Left hindlimb (tissue), 1 donor: ENCODE results near the gene KRT86.
"Not testable (repeated sequence)": the region's sequence is repeated elsewhere in the genome, so short reads cannot be mapped to it uniquely, and the experiment has no call there.

ENCODE experiments used
- DNase-seq: peaks from one replicate; pipeline ENCODE4 v3.0.0-alpha.2; 2018

The KRT86 gene

GRCh38 chr12:52252728-52253343 lies 21.6 kb upstream of the KRT86 start:
- no peak for DNase-seq

GRCh38 chr12:52253391-52254179 lies 20.9 kb upstream of the KRT86 start:
- DNase-seq: no peak

- DNase-seq: no peak
These were observed 20.1 kb upstream of the KRT86 start for GRCh38 chr12:52254180-52254964.

GRCh38 chr12:52254965-52255751 lies 19.3 kb upstream of the KRT86 start:
- DNase-seq: no peak

GRCh38 chr12:52255926-52256583 lies 18.4 kb upstream of the KRT86 start:
- DNase-seq: no peak

GRCh38 chr12:52256584-52256935 lies 17.9 kb upstream of the KRT86 start:
- no peak for DNase-seq

- DNase-seq: no peak
These were observed 17.3 kb upstream of the KRT86 start for GRCh38 chr12:52257074-52257551.

GRCh38 chr12:52257922-52258321 lies 16.5 kb upstream of the KRT86 start:
- DNase-seq: not testable (repeated sequence)

- DNase-seq: peak; percentile 46
These were observed 16.0 kb upstream of the KRT86 start for GRCh38 chr12:52258335-52258901.

GRCh38 chr12:52259657-52260243 lies 14.7 kb upstream of the KRT86 start:
- no peak for DNase-seq

GRCh38 chr12:52260361-52261207 lies 13.9 kb upstream of the KRT86 start:
- no peak for DNase-seq

- no peak for DNase-seq
These were observed 13.3 kb upstream of the KRT86 start for GRCh38 chr12:52261208-52261484.

- DNase-seq: no peak
These were observed 12.2 kb upstream of the KRT86 start for GRCh38 chr12:52262286-52262685.

- DNase-seq: no peak
These were observed 10.5 kb upstream of the KRT86 start for GRCh38 chr12:52263761-52264434.

GRCh38 chr12:52264435-52264825 lies 10.0 kb upstream of the KRT86 start:
- no peak for DNase-seq

GRCh38 chr12:52266514-52266913 lies 7.9 kb upstream of the KRT86 start:
- DNase-seq: no peak

GRCh38 chr12:52267266-52267665 lies 7.2 kb upstream of the KRT86 start:
- no peak for DNase-seq

GRCh38 chr12:52267699-52268098 lies 6.7 kb upstream of the KRT86 start:
- no peak for DNase-seq

GRCh38 chr12:52268212-52268611 lies 6.2 kb upstream of the KRT86 start:
- DNase-seq: no peak

GRCh38 chr12:52270541-52271070 lies 3.8 kb upstream of the KRT86 start:
- DNase-seq: no peak
